GDM1 (cell line): ENCODE measurements around the gene CALD1.
A peak's percentile ranks its signal among the peaks of the same experiment; 100 is the strongest.
"Not testable (repeated sequence)": the region's sequence is repeated elsewhere in the genome, so short reads cannot be mapped to it uniquely, and the experiment has no call there.

Experiments
- DNase-seq: peaks from one replicate; lab custom pipeline; 2025; lab: John Stamatoyannopoulos, UW

The CALD1 gene

GRCh38 chr7:134954197-134955082 is 175.0 kb downstream of the CALD1 start:
- peak; percentile 1 for DNase-seq

- DNase-seq, result no peak
Observed at GRCh38 chr7:134957005-134957404, 177.6 kb downstream of the CALD1 start.

- DNase-seq, result no peak
Observed at GRCh38 chr7:134959810-134960209, 180.4 kb downstream of the CALD1 start.

GRCh38 chr7:134962270-134962780 is 182.9 kb downstream of the CALD1 start:
- no peak for DNase-seq

GRCh38 chr7:134963036-134963435 is 183.6 kb downstream of the CALD1 start:
- no peak for DNase-seq

- no peak for DNase-seq
Observed at GRCh38 chr7:134966691-134967090, 187.3 kb downstream of the CALD1 start.

- no peak for DNase-seq
Observed at GRCh38 chr7:134968110-134968509, 188.7 kb downstream of the CALD1 start.

- DNase-seq, result not testable (repeated sequence)
Observed at GRCh38 chr7:134981645-134982044, 202.2 kb downstream of the CALD1 start.

- no peak for DNase-seq
Observed at GRCh38 chr7:134985894-134986362, 206.5 kb downstream of the CALD1 start.

GRCh38 chr7:134986363-134987251 is 207.2 kb downstream of the CALD1 start, which contains the start of gene AGBL3:
Gene AGBL3, plus strand, starts transcription at chr7:134986508. Its CDS starts 1,426 bp downstream, at chr7:134987934.
- peak; percentile 88 for DNase-seq

- DNase-seq, result no peak
Observed at GRCh38 chr7:134988161-134988560, 208.7 kb downstream of the CALD1 start.

- DNase-seq, result no peak
Observed at GRCh38 chr7:134991469-134992339, 212.3 kb downstream of the CALD1 start.

- no peak for DNase-seq
Observed at GRCh38 chr7:134992626-134993179, 213.3 kb downstream of the CALD1 start.

- DNase-seq, result no peak
Observed at GRCh38 chr7:134993877-134994456, 214.5 kb downstream of the CALD1 start.

GRCh38 chr7:134995239-134996096 is 216.0 kb downstream of the CALD1 start:
- DNase-seq, result no peak

GRCh38 chr7:134996097-134996550 is 216.7 kb downstream of the CALD1 start:
- no peak for DNase-seq

GRCh38 chr7:134997214-134997885 is 217.9 kb downstream of the CALD1 start:
- DNase-seq, result no peak

- no peak for DNase-seq
Observed at GRCh38 chr7:134999136-134999535, 219.7 kb downstream of the CALD1 start.
